WTC11 (cell line): Measurements from ENCODE around the gene SH2D3C. TPM values are rescaled to one million over a fixed set of nuclear protein-coding genes. Genes with fewer than 3 reads are reported as not detected.
A peak's percentile ranks its signal among the peaks of the same experiment; 100 is the strongest.

Source experiments
- ATAC-seq: fragments of 200-7000 bp; cut with Tn5 transposase; 2 replicates; pipeline ENCODE4 v1.10.0; 2021; ENCODE audit warnings: mild to moderate bottlenecking, moderate library complexity
- CTCF ChIA-PET: fragments of 300-600 bp; sonication (Branson Sonifier 250); formaldehyde crosslinking; loops from one replicate; lab custom pipeline; 2021; ENCODE audit warnings: antibody characterized with exemption; lab: Charles Lee
- POLR2A ChIA-PET: fragments of 350-600 bp; sonication (Branson Sonifier 250); formaldehyde crosslinking; loops from one replicate; lab custom pipeline; 2021; ENCODE audit warnings: antibody characterized with exemption; lab: Charles Lee
- DNase-seq: peaks from one replicate; pipeline ENCODE4 v3.0.0; 2021; ENCODE audit warnings: low spot score
- H3K27ac Mint-ChIP-seq: 2 replicates; pipeline ENCODE4 v1.8.0; 2021; ENCODE audit warnings: mixed read lengths
- H3K27me3 Mint-ChIP-seq: 2 replicates; pipeline ENCODE4 v1.8.0; 2021; ENCODE audit warnings: low read depth, mild to moderate bottlenecking, moderate library complexity, mixed read lengths
- H3K36me3 Mint-ChIP-seq: 2 replicates; pipeline ENCODE4 v1.8.0; 2021; ENCODE audit warnings: mixed read lengths
- H3K4me1 Mint-ChIP-seq: 2 replicates; pipeline ENCODE4 v1.8.0; 2022; ENCODE audit warnings: mixed read lengths
- H3K4me3 Mint-ChIP-seq: 2 replicates; pipeline ENCODE4 v1.8.0; 2021; ENCODE audit warnings: mild to moderate bottlenecking, moderate library complexity, mixed read lengths
- H3K9me3 Mint-ChIP-seq: 2 replicates; pipeline ENCODE4 v1.8.0; 2021; ENCODE audit warnings: mixed read lengths
- AR ChIP-seq: fragments of 250-450 bp; sonication (Bioruptor Pico); IDR thresholded peaks from 2 replicates; pipeline ENCODE4 v1.9.0; 2021; ENCODE audit warnings: mild to moderate bottlenecking
- ATF2 ChIP-seq: sonication (generic); formaldehyde crosslinking; IDR thresholded peaks from 2 replicates; pipeline ENCODE4 v1.8.1; 2022; ENCODE audit warnings: low read depth, missing genetic modification reagents, borderline replicate concordance
- CDX4 ChIP-seq: fragments of 250-450 bp; sonication (Bioruptor Pico); IDR thresholded peaks from 2 replicates; pipeline ENCODE4 v1.9.0; 2021; ENCODE audit warnings: moderate library complexity, mild to moderate bottlenecking, inconsistent platforms, borderline replicate concordance
- CTCF ChIP-seq: fragments of 200-600 bp; IDR thresholded peaks from 2 replicates; pipeline ENCODE4 v1.8.0; 2022; ENCODE audit warnings: antibody characterized with exemption
- E2F5 ChIP-seq: sonication (generic); formaldehyde crosslinking; IDR thresholded peaks from 2 replicates; pipeline ENCODE4 v1.8.1; 2022; ENCODE audit warnings: mild to moderate bottlenecking, moderate library complexity, missing genetic modification reagents
- FOXP1 ChIP-seq: sonication (generic); formaldehyde crosslinking; IDR thresholded peaks from 2 replicates; pipeline ENCODE4 v1.8.0; 2022; ENCODE audit warnings: missing genetic modification reagents, mild to moderate bottlenecking, moderate library complexity, borderline replicate concordance
- JUN ChIP-seq: sonication (generic); formaldehyde crosslinking; IDR thresholded peaks from 2 replicates; pipeline ENCODE4 v1.8.0; 2023; ENCODE audit warnings: mild to moderate bottlenecking, missing genetic modification reagents
- MAX ChIP-seq: sonication (generic); formaldehyde crosslinking; IDR thresholded peaks from 2 replicates; pipeline ENCODE4 v1.8.0; 2022; ENCODE audit warnings: mild to moderate bottlenecking, missing genetic modification reagents
- NFYB ChIP-seq: sonication (generic); formaldehyde crosslinking; conservative IDR thresholded peaks from 2 replicates; pipeline ENCODE4 v1.8.0; 2022; ENCODE audit warnings: low read depth, missing genetic modification reagents
- PRRX2 ChIP-seq: fragments of 250-450 bp; sonication (Bioruptor Pico); IDR thresholded peaks from 2 replicates; pipeline ENCODE4 v1.8.0; 2021; ENCODE audit warnings: mild to moderate bottlenecking
- TP53 ChIP-seq: sonication (generic); formaldehyde crosslinking; IDR thresholded peaks from 2 replicates; pipeline ENCODE4 v1.8.1; 2023; ENCODE audit warnings: mild to moderate bottlenecking, missing genetic modification reagents
- ZNF121 ChIP-seq: sonication (generic); formaldehyde crosslinking; IDR thresholded peaks from 2 replicates; pipeline ENCODE4 v1.8.0; 2023; ENCODE audit warnings: missing genetic modification reagents
- ZNF138 ChIP-seq: sonication (generic); formaldehyde crosslinking; conservative IDR thresholded peaks from 2 replicates; pipeline ENCODE4 v1.8.1; 2022; ENCODE audit warnings: mild to moderate bottlenecking, moderate library complexity, missing genetic modification reagents
- ZNF512 ChIP-seq: sonication (generic); formaldehyde crosslinking; IDR thresholded peaks from 2 replicates; pipeline ENCODE4 v1.8.1; 2022; ENCODE audit warnings: missing genetic modification reagents, borderline replicate concordance
- ZSCAN18 ChIP-seq: fragments of 250-450 bp; sonication (Bioruptor Pico); IDR thresholded peaks from 2 replicates; pipeline ENCODE4 v2.1.2; 2022; ENCODE audit warnings: mild to moderate bottlenecking, moderate library complexity
- total RNA-seq: library from RNA; stranded (reverse); gene quantifications from 3 replicates; pipeline ENCODE4 v1.2.3, GENCODE V29; 2021

Gene SH2D3C
- total RNA-seq, 1 experiment from 2014 or later = 5.4 TPM

- CTCF ChIA-PET = interaction anchor here (0.8 to 2.0 kb wide), 9 partner anchors 16 to 307 kb away, joined by 3 to 16 read pairs (median 4); partner anchors contain the start of gene TOR2A
- no peak for ATAC-seq
Observed at GRCh38 chr9:127810378-127811187, 32.1 kb upstream of the SH2D3C start.

More at GRCh38 chr9:127810378-127811187, 32.1 kb upstream of the SH2D3C start:
- Mint-ChIP-seq H3K27me3 (no peaks in the 10 kb centered on the region), H3K9me3 (no peaks in the 10 kb centered on the region), H3K4me1 (no peaks in the 10 kb centered on the region), H3K4me3 (peak overlapping the region; percentile 14; the same call in 1 of the 2 replicates), H3K36me3 (peaks cover 29% of the 10 kb centered on the region), H3K27ac (no peak overlapping the region)
- TF ChIP-seq AR (CRISPR knock-in tag) = no peak
- TF ChIP-seq TP53 = no peak
- TF ChIP-seq E2F5 (CRISPR knock-in tag) = no peak
- no peak for TF ChIP-seq ZNF121 (CRISPR knock-in tag)
- no peak for TF ChIP-seq ZNF138
- no peak for TF ChIP-seq NFYB
- TF ChIP-seq CTCF = no peak
- no peak for TF ChIP-seq ZSCAN18 (CRISPR knock-in tag)
- TF ChIP-seq PRRX2 (CRISPR knock-in tag) = no peak
- TF ChIP-seq FOXP1 (CRISPR knock-in tag) = no peak
- no peak for TF ChIP-seq ATF2
- TF ChIP-seq CDX4 (CRISPR knock-in tag) = no peak
- TF ChIP-seq MAX (CRISPR knock-in tag) = no peak
- TF ChIP-seq JUN (CRISPR knock-in tag) = no peak
- no peak for TF ChIP-seq ZNF512 (CRISPR knock-in tag)
- POLR2A ChIA-PET = interaction anchor here (1.0 kb wide), 1 partner anchor 14 kb away, joined by 3 read pairs; no protein-coding TSS in a partner anchor
- DNase-seq = no peak
